Lower lobe of right lung (tissue), 2 donors: ENCODE results near the gene VWA8. TPM values are rescaled to one million over a fixed set of nuclear protein-coding genes. Genes with fewer than 3 reads are reported as not detected.

ENCODE experiments used
- ATAC-seq, 2 donors: fragments of 200-7000 bp; cut with Tn5 transposase; one replicate each; pipeline ENCODE4 v1.9.1; 2020 to 2022; ENCODE audit warnings: mild to moderate bottlenecking in 2 of 2, moderate library complexity in 2 of 2
- DNase-seq: peaks from one replicate; pipeline ENCODE4 v3.0.0-alpha.2; 2020
- H3K27ac ChIP-seq: fragments of 200-600 bp; one replicate; pipeline ENCODE4 v1.8.0; 2022
- H3K27me3 ChIP-seq: fragments of 200-600 bp; one replicate; pipeline ENCODE4 v1.8.0; 2022; ENCODE audit warnings: low read depth
- H3K36me3 ChIP-seq: fragments of 200-600 bp; one replicate; pipeline ENCODE4 v1.8.0; 2022; ENCODE audit warnings: mild to moderate bottlenecking
- H3K4me1 ChIP-seq: fragments of 200-600 bp; one replicate; pipeline ENCODE4 v1.8.0; 2022
- H3K4me3 ChIP-seq: fragments of 200-600 bp; one replicate; pipeline ENCODE4 v1.8.0; 2022; ENCODE audit warnings: mild to moderate bottlenecking
- H3K9me3 ChIP-seq: fragments of 200-600 bp; one replicate; pipeline ENCODE4 v1.8.0; 2022
- CTCF ChIP-seq: fragments of 200-600 bp; IDR thresholded peaks from one replicate; pipeline ENCODE4 v1.8.0; 2022; ENCODE audit warnings: antibody characterized with exemption, mild to moderate bottlenecking
- intact Hi-C: fragments of 100-400 bp; cut with DNase I; formaldehyde crosslinking; loops from one replicate; pipeline ENCODE4 v1.11.0; 2022
- total RNA-seq: library from RNA; stranded (reverse); fragmentation: NEBNext Ultra II Directional; extraction: Animal tissue kit (Norgen Biotek cat#: 25700); gene quantifications from one replicate; pipeline ENCODE4 v1.2.1, GENCODE V29; 2021
- donor health status: DM: no; HTN: yes; CAD: no; lungs with severe emphysema.

Gene VWA8
- total RNA-seq, 1 donor from 2014 or later, result 18.2 TPM

- Histone ChIP-seq H3K4me1 (peaks cover 41% of the 10 kb centered on the region), H3K36me3 (no peaks in the 10 kb centered on the region), H3K27ac (no peak overlapping the region), H3K4me3 (no peak overlapping the region), H3K27me3 (no peaks in the 10 kb centered on the region), H3K9me3 (no peaks in the 10 kb centered on the region)
- ATAC-seq (no peak), DNase-seq (no peak)
- intact Hi-C loops, result no loop called here
- no peak for TF ChIP-seq CTCF
Measured at GRCh38 chr13:41563984-41564365, 396.9 kb downstream of the VWA8 start.

GRCh38 chr13:41563341-41563983, 397.4 kb downstream of the VWA8 start:
- H3K27ac ChIP-seq, result no peak overlapping the region
- no peak for TF ChIP-seq CTCF
- no peaks in the 10 kb centered on the region for H3K36me3 ChIP-seq
- H3K9me3 ChIP-seq, result no peaks in the 10 kb centered on the region
- DNase-seq (no peak), ATAC-seq (no peak)
- intact Hi-C loops, result no loop called here
- peaks cover 41% of the 10 kb centered on the region for H3K4me1 ChIP-seq
- no peak overlapping the region for H3K4me3 ChIP-seq
- no peaks in the 10 kb centered on the region for H3K27me3 ChIP-seq

- Histone ChIP-seq H3K36me3 (no peaks in the 10 kb centered on the region), H3K4me1 (peaks cover 41% of the 10 kb centered on the region), H3K4me3 (no peak overlapping the region), H3K9me3 (no peaks in the 10 kb centered on the region), H3K27ac (no peak overlapping the region), H3K27me3 (no peaks in the 10 kb centered on the region)
- TF ChIP-seq CTCF, result no peak
- DNase-seq (no peak), ATAC-seq (no peak)
- intact Hi-C loops, result no loop called here
Measured at GRCh38 chr13:41562541-41563178, 398.2 kb downstream of the VWA8 start.

GRCh38 chr13:41562083-41562482, 398.8 kb downstream of the VWA8 start:
- Histone ChIP-seq H3K27me3 (no peaks in the 10 kb centered on the region), H3K9me3 (no peaks in the 10 kb centered on the region), H3K4me3 (no peak overlapping the region), H3K27ac (peak overlapping the region; percentile 66), H3K36me3 (no peaks in the 10 kb centered on the region), H3K4me1 (peaks cover 41% of the 10 kb centered on the region)
- intact Hi-C loops, result no loop called here
- no peak for TF ChIP-seq CTCF
- ATAC-seq (no peak), DNase-seq (no peak)

GRCh38 chr13:41561170-41561569, 399.7 kb downstream of the VWA8 start:
- peak; percentile 79 to 90 for ATAC-seq
- TF ChIP-seq CTCF, result no peak
- Histone ChIP-seq H3K9me3 (no peaks in the 10 kb centered on the region), H3K4me3 (no peak overlapping the region), H3K36me3 (no peaks in the 10 kb centered on the region), H3K4me1 (peaks cover 41% of the 10 kb centered on the region), H3K27me3 (no peaks in the 10 kb centered on the region), H3K27ac (peak overlapping the region; percentile 66)
- intact Hi-C loops, result no loop called here
- no peak for DNase-seq
